Lower lobe of right lung (tissue), 2 donors: ENCODE data around the gene CANT1. TPM values are rescaled to one million over a fixed set of nuclear protein-coding genes. Genes with fewer than 3 reads are reported as not detected.

Experiments used
- ATAC-seq, 2 donors: fragments of 200-7000 bp; cut with Tn5 transposase; one replicate each; pipeline ENCODE4 v1.9.1; 2020 to 2022; ENCODE audit warnings: mild to moderate bottlenecking in 2 of 2, moderate library complexity in 2 of 2
- DNase-seq: peaks from one replicate; pipeline ENCODE4 v3.0.0-alpha.2; 2020
- H3K27ac ChIP-seq: fragments of 200-600 bp; one replicate; pipeline ENCODE4 v1.8.0; 2022
- H3K27me3 ChIP-seq: fragments of 200-600 bp; one replicate; pipeline ENCODE4 v1.8.0; 2022; ENCODE audit warnings: low read depth
- H3K36me3 ChIP-seq: fragments of 200-600 bp; one replicate; pipeline ENCODE4 v1.8.0; 2022; ENCODE audit warnings: mild to moderate bottlenecking
- H3K4me1 ChIP-seq: fragments of 200-600 bp; one replicate; pipeline ENCODE4 v1.8.0; 2022
- H3K4me3 ChIP-seq: fragments of 200-600 bp; one replicate; pipeline ENCODE4 v1.8.0; 2022; ENCODE audit warnings: mild to moderate bottlenecking
- H3K9me3 ChIP-seq: fragments of 200-600 bp; one replicate; pipeline ENCODE4 v1.8.0; 2022
- intact Hi-C: fragments of 100-400 bp; cut with DNase I; formaldehyde crosslinking; loops from one replicate; pipeline ENCODE4 v1.11.0; 2022
- total RNA-seq: library from RNA; stranded (reverse); fragmentation: NEBNext Ultra II Directional; extraction: Animal tissue kit (Norgen Biotek cat#: 25700); gene quantifications from one replicate; pipeline ENCODE4 v1.2.1, GENCODE V29; 2021
- TF ChIP-seq, protein P1 (sequence below): fragments of 200-600 bp; IDR thresholded peaks from one replicate; pipeline ENCODE4 v1.8.0; 2022; ENCODE audit warnings: antibody characterized with exemption, mild to moderate bottlenecking
- donor health status: DM: no; HTN: yes; CAD: no; lungs with severe emphysema.

The CANT1 gene
- total RNA-seq, 1 donor from 2014 or later, result 54.4 TPM

DNA sequence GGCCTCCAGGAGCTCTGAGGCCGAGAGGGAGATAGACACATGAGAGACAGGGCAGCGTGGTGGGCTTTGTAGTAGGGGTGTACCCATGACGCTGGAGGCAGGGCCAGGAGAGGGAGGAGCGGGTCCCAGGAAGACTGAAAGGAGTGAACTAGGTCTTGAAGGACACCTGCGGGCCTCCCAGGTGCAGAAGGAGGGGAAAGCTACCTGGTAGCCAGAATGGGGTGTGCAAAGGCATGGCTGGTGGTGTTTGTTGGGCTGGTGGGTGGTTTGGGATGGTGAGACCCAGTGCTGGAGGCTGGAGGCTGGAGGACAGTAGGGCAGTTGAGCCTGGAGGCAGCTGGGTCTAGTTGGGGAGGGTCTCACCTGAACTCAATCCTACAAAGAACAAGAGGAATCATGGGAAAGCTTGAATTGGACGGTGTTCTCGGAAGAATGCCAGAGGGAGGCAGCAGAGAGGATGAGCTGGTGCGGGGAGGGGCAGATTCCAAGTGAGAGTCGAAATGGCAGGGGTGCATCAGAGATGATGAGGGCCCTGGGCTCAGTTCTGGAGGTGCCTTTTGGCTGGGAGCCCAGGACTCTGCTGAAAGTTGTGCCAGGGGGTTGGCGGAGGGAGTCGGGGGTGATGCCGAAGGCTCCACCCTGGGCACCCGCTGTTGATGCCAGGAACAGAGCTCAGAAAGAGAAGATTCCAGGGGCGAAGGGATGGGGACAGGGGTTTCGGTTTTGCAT, 35.6 kb upstream of the CANT1 start:
- Histone ChIP-seq H3K4me3 (no peak overlapping the region), H3K36me3 (peaks cover 16% of the 10 kb centered on the region), H3K27ac (no peak overlapping the region), H3K27me3 (no peaks in the 10 kb centered on the region), H3K4me1 (peaks cover 9% of the 10 kb centered on the region), H3K9me3 (no peaks in the 10 kb centered on the region)
- DNase-seq (no peak), ATAC-seq (no peak)
- TF ChIP-seq, protein P1, sequence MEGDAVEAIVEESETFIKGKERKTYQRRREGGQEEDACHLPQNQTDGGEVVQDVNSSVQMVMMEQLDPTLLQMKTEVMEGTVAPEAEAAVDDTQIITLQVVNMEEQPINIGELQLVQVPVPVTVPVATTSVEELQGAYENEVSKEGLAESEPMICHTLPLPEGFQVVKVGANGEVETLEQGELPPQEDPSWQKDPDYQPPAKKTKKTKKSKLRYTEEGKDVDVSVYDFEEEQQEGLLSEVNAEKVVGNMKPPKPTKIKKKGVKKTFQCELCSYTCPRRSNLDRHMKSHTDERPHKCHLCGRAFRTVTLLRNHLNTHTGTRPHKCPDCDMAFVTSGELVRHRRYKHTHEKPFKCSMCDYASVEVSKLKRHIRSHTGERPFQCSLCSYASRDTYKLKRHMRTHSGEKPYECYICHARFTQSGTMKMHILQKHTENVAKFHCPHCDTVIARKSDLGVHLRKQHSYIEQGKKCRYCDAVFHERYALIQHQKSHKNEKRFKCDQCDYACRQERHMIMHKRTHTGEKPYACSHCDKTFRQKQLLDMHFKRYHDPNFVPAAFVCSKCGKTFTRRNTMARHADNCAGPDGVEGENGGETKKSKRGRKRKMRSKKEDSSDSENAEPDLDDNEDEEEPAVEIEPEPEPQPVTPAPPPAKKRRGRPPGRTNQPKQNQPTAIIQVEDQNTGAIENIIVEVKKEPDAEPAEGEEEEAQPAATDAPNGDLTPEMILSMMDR, result no peak
- intact Hi-C loops, result no loop called here

DNA sequence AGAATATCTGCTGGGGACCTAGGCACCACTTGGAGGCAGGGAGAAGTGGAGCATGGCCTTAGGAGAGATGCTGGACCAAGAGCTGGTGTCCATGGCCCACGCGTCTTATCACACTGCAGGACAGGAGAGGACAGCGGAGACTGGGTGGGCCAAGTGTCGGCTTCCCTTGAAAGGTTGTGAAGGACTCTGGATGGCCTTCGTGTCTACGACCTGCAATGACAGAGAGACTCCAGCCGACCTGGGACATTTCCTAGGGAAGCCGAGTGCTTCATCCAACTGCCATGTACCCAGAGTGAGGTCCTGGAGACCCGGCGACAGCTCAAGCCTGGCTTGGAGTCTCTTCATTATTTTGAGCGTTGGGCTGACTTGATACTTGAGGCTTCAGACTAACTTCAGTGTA, 34.9 kb upstream of the CANT1 start:
- no peak for DNase-seq
- no peaks in the 10 kb centered on the region for H3K27me3 ChIP-seq
- ATAC-seq, result no peak
- peaks cover 9% of the 10 kb centered on the region for H3K4me1 ChIP-seq
- H3K9me3 ChIP-seq, result no peaks in the 10 kb centered on the region
- H3K36me3 ChIP-seq, result peaks cover 16% of the 10 kb centered on the region
- TF ChIP-seq, protein P1, result no peak
- intact Hi-C loops, result no loop called here
- H3K27ac ChIP-seq, result no peak overlapping the region
- no peak overlapping the region for H3K4me3 ChIP-seq

DNA sequence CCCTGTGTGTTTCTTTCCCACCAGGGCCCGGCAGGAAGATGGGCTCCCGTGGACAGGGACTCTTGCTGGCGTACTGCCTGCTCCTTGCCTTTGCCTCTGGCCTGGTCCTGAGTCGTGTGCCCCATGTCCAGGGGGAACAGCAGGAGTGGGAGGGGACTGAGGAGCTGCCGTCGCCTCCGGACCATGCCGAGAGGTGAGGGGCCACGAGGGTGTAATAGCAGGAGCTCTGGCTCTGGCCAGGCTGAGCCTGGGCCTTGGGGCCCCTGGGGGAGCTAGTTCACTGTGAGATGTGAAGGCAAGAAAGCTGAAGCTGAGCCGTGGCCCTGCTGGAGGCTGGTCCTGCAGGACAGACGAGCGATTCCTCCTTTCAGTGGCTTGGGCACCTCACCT, 34.4 kb upstream of the CANT1 start:
- no peak for ATAC-seq
- DNase-seq, result no peak
- peaks cover 16% of the 10 kb centered on the region for H3K36me3 ChIP-seq
- TF ChIP-seq, protein P1, result no peak
- no peak overlapping the region for H3K4me3 ChIP-seq
- intact Hi-C loops, result no loop called here
- no peaks in the 10 kb centered on the region for H3K9me3 ChIP-seq
- peaks cover 9% of the 10 kb centered on the region for H3K4me1 ChIP-seq
- H3K27me3 ChIP-seq, result no peaks in the 10 kb centered on the region
- no peak overlapping the region for H3K27ac ChIP-seq

DNA sequence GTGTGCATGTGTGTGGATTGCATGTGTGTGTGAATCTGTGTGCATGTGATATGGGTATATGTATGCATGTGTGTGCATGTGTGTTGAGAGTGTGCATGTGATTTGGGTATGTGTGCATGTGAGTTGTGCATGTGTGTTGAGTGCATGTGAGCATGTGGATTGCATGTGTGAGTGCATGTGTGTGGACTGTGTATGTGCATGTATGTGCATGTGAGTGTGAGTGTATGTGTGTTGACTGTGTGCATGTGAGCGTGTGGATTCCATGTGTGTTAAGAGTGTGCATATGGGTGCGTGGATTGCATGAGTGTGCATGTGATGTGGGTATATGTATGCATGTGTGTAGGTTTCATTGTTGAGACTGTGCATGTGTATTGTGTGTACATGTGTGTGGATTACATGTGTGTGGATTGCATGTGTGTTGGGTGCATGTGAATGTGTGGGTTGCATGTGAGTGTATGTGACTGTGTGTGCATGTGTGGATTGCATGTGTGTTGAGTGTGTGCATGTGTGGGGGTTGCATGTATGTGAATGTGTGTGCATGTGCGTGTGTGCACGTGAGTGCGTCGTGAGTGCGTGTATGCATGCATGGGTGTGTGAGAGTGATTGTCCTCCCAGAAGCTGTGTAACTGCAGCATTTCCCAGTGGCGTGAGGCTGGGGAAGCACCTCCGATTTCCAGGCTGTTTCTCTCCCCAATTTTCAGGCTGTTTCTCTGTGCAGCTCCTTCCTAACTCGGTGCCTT, 33.8 kb upstream of the CANT1 start:
- TF ChIP-seq, protein P1, result no peak
- intact Hi-C loops, result no loop called here
- no peak for ATAC-seq
- Histone ChIP-seq H3K27me3 (no peaks in the 10 kb centered on the region), H3K4me3 (no peak overlapping the region), H3K27ac (no peak overlapping the region), H3K36me3 (peaks cover 10% of the 10 kb centered on the region), H3K9me3 (no peaks in the 10 kb centered on the region), H3K4me1 (peaks cover 14% of the 10 kb centered on the region)
- DNase-seq, result no peak

DNA sequence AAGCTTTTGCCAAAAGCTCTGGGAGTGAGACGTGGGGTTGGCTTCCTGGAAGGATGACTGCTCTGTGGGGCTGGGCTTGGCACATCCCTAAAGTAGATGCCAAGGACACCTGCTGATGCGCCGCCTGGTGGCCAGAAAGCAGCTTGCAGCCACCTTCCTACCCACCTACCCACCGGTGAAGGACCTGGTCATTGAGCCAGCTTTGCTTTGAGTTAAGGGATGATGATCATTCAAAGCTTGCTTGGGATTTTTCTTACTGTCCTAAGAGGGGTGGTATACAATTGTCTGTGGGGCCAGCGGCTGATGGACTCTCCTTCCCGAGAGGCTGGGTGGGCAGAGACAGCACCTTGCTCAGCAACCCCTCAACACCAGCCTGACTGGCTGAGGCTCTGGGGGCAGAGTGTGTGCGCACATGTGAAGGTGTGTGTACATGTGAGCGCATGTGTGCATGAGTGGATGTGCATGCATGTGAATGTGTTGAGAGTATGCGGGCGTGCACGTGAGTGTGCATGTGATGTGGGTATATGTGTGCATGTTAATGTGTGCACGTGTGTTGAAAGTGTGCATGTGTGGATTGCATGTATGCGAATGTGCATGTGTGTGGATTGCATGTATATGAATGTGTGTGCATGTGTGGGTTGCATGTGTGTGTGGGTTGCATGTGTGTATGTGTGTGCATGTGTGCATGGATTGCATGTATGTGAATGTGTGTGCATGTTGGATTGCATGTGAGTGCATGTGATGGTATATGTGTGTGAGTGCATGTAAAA, 33.0 kb upstream of the CANT1 start:
- Histone ChIP-seq H3K27ac (no peak overlapping the region), H3K36me3 (peaks cover 3% of the 10 kb centered on the region), H3K4me3 (no peak overlapping the region), H3K4me1 (peaks cover 17% of the 10 kb centered on the region), H3K9me3 (no peaks in the 10 kb centered on the region), H3K27me3 (no peaks in the 10 kb centered on the region)
- ATAC-seq (peak; percentile 51 to 67), DNase-seq (peak; percentile 86)
- intact Hi-C loops, result no loop called here
- TF ChIP-seq, protein P1, result peak; percentile 93
